Measurements from ENCODE around the gene PHPT1.

DNA sequence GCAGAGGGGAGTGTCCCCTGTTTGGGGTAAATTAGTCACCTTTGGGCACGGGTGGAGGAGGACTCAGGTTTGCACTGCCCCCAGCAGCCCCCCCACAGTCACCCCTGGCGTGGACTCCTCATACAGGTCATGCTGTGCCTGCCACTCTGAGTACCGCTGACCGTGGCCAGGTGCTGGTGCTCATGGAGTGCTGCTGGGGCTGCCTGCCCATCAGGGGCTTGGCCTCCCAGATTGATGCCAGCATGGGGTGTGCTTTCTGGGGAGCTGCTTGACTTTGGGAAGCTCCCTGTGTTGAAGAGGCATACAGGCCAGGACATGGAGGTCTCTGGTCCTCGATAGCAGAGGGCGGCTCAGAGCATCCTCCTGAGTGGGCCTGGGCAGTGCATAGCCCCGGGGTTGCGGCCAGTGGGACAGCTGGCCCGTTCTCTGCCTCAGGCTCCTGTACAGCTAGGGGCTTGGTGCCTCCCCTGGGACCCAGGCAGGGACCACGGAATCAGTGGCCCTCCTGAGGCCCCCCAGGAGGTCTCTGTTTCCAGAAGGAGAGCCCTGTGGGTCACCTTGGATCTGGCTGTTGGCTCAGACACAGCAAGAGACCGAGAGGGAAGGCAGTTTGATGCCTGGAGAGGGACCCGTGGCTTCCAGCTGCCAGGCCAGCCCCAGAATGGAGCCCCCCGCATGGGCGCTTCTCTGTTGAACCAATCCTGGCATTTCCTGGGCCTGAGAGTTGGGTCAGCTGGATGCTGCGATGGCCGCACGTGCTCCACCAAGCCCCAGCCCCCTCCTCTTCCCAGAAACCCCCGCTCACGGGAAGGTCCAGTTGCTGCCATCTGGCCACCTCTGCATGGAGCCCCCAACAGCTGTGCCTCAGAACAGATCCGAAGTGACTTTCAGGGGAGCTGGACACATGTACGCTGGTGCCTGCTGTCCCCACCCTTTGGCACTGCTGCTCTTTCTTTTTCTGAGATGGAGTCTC lies 13.0 kb upstream of the PHPT1 start:
- TF ChIP-seq, protein P1, sequence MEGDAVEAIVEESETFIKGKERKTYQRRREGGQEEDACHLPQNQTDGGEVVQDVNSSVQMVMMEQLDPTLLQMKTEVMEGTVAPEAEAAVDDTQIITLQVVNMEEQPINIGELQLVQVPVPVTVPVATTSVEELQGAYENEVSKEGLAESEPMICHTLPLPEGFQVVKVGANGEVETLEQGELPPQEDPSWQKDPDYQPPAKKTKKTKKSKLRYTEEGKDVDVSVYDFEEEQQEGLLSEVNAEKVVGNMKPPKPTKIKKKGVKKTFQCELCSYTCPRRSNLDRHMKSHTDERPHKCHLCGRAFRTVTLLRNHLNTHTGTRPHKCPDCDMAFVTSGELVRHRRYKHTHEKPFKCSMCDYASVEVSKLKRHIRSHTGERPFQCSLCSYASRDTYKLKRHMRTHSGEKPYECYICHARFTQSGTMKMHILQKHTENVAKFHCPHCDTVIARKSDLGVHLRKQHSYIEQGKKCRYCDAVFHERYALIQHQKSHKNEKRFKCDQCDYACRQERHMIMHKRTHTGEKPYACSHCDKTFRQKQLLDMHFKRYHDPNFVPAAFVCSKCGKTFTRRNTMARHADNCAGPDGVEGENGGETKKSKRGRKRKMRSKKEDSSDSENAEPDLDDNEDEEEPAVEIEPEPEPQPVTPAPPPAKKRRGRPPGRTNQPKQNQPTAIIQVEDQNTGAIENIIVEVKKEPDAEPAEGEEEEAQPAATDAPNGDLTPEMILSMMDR (IDR thresholded peaks at IDR 0.05): no peak
- TF ChIP-seq POLR2A (IDR thresholded peaks at IDR 0.05): no peak
